Stimulated activated CD8-positive, alpha-beta memory T cell treated with anti-CD3 and anti-CD28 coated beads, Interleukin-15, amount 100 ng/mL, for 1 hour (primary cell): ENCODE data around the gene LAMA2.
"Not testable (repeated sequence)": the region's sequence is repeated elsewhere in the genome, so short reads cannot be mapped to it uniquely, and the experiment has no call there.

Experiments
- DNase-seq: peaks from one replicate; pipeline ENCODE4 v3.0.0-alpha.2; 2020; ENCODE audit warnings: low read depth

LAMA2 gene

GRCh38 chr6:129124347-129124746, 241.4 kb downstream of the LAMA2 start:
- no peak for DNase-seq

GRCh38 chr6:129130106-129130505, 247.2 kb downstream of the LAMA2 start:
- no peak for DNase-seq

- DNase-seq, result no peak
These were observed 248.2 kb downstream of the LAMA2 start for GRCh38 chr6:129130959-129131681.

- DNase-seq, result no peak
These were observed 250.8 kb downstream of the LAMA2 start for GRCh38 chr6:129133770-129134192.

GRCh38 chr6:129134535-129134934, 251.6 kb downstream of the LAMA2 start:
- no peak for DNase-seq

GRCh38 chr6:129135451-129135850, 252.5 kb downstream of the LAMA2 start:
- DNase-seq, result no peak

- no peak for DNase-seq
These were observed 253.8 kb downstream of the LAMA2 start for GRCh38 chr6:129136751-129137150.

- no peak for DNase-seq
These were observed 255.9 kb downstream of the LAMA2 start for GRCh38 chr6:129138739-129139405.

- DNase-seq, result no peak
These were observed 257.6 kb downstream of the LAMA2 start for GRCh38 chr6:129140526-129140925.

GRCh38 chr6:129141499-129141898, 258.6 kb downstream of the LAMA2 start:
- no peak for DNase-seq

- DNase-seq, result no peak
These were observed 264.0 kb downstream of the LAMA2 start for GRCh38 chr6:129146902-129147301.

GRCh38 chr6:129150507-129150906, 267.6 kb downstream of the LAMA2 start:
- no peak for DNase-seq

- DNase-seq, result no peak
These were observed 270.3 kb downstream of the LAMA2 start for GRCh38 chr6:129153257-129153656.

- not testable (repeated sequence) for DNase-seq
These were observed 276.3 kb downstream of the LAMA2 start for GRCh38 chr6:129159242-129159641.

- no peak for DNase-seq
These were observed 279.7 kb downstream of the LAMA2 start for GRCh38 chr6:129162605-129163004.

GRCh38 chr6:129163551-129163950, 280.6 kb downstream of the LAMA2 start:
- no peak for DNase-seq

- no peak for DNase-seq
These were observed 281.1 kb downstream of the LAMA2 start for GRCh38 chr6:129164032-129164431.

GRCh38 chr6:129172279-129172995, 289.5 kb downstream of the LAMA2 start:
- DNase-seq, result not testable (repeated sequence)

- DNase-seq, result no peak
These were observed 292.1 kb downstream of the LAMA2 start for GRCh38 chr6:129175066-129175465.

- DNase-seq, result no peak
These were observed 294.9 kb downstream of the LAMA2 start for GRCh38 chr6:129177801-129178200.

GRCh38 chr6:129179283-129179682, 296.3 kb downstream of the LAMA2 start:
- no peak for DNase-seq

- DNase-seq, result no peak
These were observed 298.1 kb downstream of the LAMA2 start for GRCh38 chr6:129181001-129181400.

GRCh38 chr6:129183187-129183591, 300.3 kb downstream of the LAMA2 start:
- DNase-seq, result no peak
